ENCODE results near the gene TMTC3. TPM values are rescaled to one million over a fixed set of nuclear protein-coding genes. Genes with fewer than 3 reads are reported as not detected.
"Not testable (repeated sequence)": the region's sequence is repeated elsewhere in the genome, so short reads cannot be mapped to it uniquely, and the experiment has no call there.

TMTC3 gene
- total and polyA plus RNA-seq, 2 of the 8 experiments (the other 6 are each of a cell fraction or from before 2014, with no cell fraction given): 7.0 to 45.1 TPM

DNA sequence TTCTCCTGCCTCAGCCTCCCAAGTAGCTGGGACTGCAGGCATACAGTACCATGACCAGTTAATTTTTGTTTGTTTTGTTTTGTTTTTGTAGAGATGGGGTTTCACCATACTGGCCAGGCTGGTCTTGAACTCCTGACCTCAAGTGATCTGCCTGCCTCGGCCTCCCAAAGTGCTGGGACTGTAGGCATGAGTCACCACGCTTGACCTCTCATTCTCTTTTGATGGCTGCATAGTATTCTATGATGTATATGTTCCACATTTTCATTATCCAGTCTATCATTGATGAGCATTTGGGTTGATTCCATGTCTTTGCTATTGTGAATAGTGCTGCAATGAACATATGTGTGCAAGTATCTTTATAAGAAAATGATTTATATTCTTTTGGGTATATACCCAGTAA, 8.9 kb upstream of the TMTC3 start:
- not testable (repeated sequence) for H3K23me2 ChIP-seq (ENCODE audit: low read depth, low read length); H3K9ac ChIP-seq (replicated peaks in 1 of 4; ENCODE audit: extremely low read depth in 1 of 4, low read depth in 3 of 4, low read length in 3 of 4); H4K5ac ChIP-seq (ENCODE audit: insufficient read length, low read depth, low read length); DNase-seq (ENCODE audit: low read depth in 1 of 2, low spot score in 2 of 2); H3K18ac ChIP-seq (ENCODE audit: extremely low read depth, low read length); H3K14ac ChIP-seq (ENCODE audit: insufficient read length); H3K4me3 ChIP-seq (ENCODE audit: extremely low read depth in 1 of 4, insufficient read depth in 2 of 4, low read depth in 3 of 4, low read length in 4 of 4); H3K4me1 ChIP-seq (replicated peaks in 1 of 4; ENCODE audit: control insufficient read depth in 3 of 4, insufficient read depth in 4 of 4, low read length in 3 of 4); H2AFZ ChIP-seq (ENCODE audit: low read length); H4K8ac ChIP-seq (ENCODE audit: extremely low read depth, insufficient read depth, low read length); H3K79me1 ChIP-seq (ENCODE audit: low read depth, low read length); H4K91ac ChIP-seq (replicated peaks; ENCODE audit: insufficient read length, low read length); H2BK20ac ChIP-seq (ENCODE audit: low read length); H3K23ac ChIP-seq (ENCODE audit: insufficient read length); H2BK15ac ChIP-seq (ENCODE audit: low read length); H2BK12ac ChIP-seq (ENCODE audit: low read depth, low read length); H3K4me2 ChIP-seq (ENCODE audit: insufficient read depth in 1 of 2, low read depth in 2 of 2, low read length in 2 of 2); H3K9me3 ChIP-seq (ENCODE audit: insufficient read depth in 2 of 2, low read depth in 1 of 2, low read length in 1 of 2); FAIRE-seq; H3K79me2 ChIP-seq (ENCODE audit: control insufficient read depth in 1 of 2, insufficient read depth in 2 of 2, low read length in 2 of 2); H2BK120ac ChIP-seq (replicated peaks; ENCODE audit: low read depth, low read length); H3K36me3 ChIP-seq (ENCODE audit: control insufficient read depth in 2 of 4, insufficient read depth in 4 of 4, low read length in 3 of 4); H3K27me3 ChIP-seq (replicated peaks in 1 of 4; ENCODE audit: control insufficient read depth in 3 of 4, extremely low read depth in 1 of 4, insufficient read depth in 3 of 4, low read length in 3 of 4); H2AK5ac ChIP-seq (ENCODE audit: low read depth, low read length); H3K56ac ChIP-seq (replicated peaks; ENCODE audit: insufficient read length, low read depth, low read length); H3K27ac ChIP-seq (ENCODE audit: low read depth, low read length); H2BK5ac ChIP-seq (ENCODE audit: low read depth, low read length); H4K20me1 ChIP-seq (replicated peaks in 1 of 2; ENCODE audit: control insufficient read depth in 1 of 2, insufficient read depth in 2 of 2, low read length in 2 of 2); H3K4ac ChIP-seq (replicated peaks; ENCODE audit: insufficient read length, low read depth, low read length)
- ChIA-PET CTCF (ENCODE audit: partially characterized antibody) (interaction anchor here (1.6 kb wide), 1 partner anchor 13 kb away, joined by 3 read pairs; no protein-coding TSS in a partner anchor), POLR2A (ENCODE audit: partially characterized antibody) (interaction anchor here (0.5 kb wide), 1 partner anchor 491 kb away, joined by 3 read pairs; no protein-coding TSS in a partner anchor)
- WGBS, 2 experiments (ENCODE audit: extremely low coverage in 1 of 2, insufficient coverage in 1 of 2, insufficient read length in 1 of 2, insufficient replicate concordance in 2 of 2, low coverage in 1 of 2, low lambda C conversion rate in 2 of 2, missing lambda C conversion rate in 1 of 2): 85% methylated on average over 2 of the region's 2 CpGs; no CpG with 5 or more reads in 1 of the 2 experiments

GRCh38 chr12:88139711-88140110, 2.4 kb upstream of the TMTC3 start:
- H3K23ac ChIP-seq (ENCODE audit: insufficient read length); H3K4me3 ChIP-seq (ENCODE audit: extremely low read depth in 1 of 4, insufficient read depth in 2 of 4, low read depth in 3 of 4, low read length in 4 of 4); H4K8ac ChIP-seq (ENCODE audit: extremely low read depth, insufficient read depth, low read length); H3K79me1 ChIP-seq (ENCODE audit: low read depth, low read length); H2AK5ac ChIP-seq (ENCODE audit: low read depth, low read length); H3K9me3 ChIP-seq (ENCODE audit: insufficient read depth in 2 of 2, low read depth in 1 of 2, low read length in 1 of 2); H3K4ac ChIP-seq (replicated peaks; ENCODE audit: insufficient read length, low read depth, low read length); H3K56ac ChIP-seq (replicated peaks; ENCODE audit: insufficient read length, low read depth, low read length); H3K14ac ChIP-seq (ENCODE audit: insufficient read length); H2BK20ac ChIP-seq (ENCODE audit: low read length); H4K91ac ChIP-seq (replicated peaks; ENCODE audit: insufficient read length, low read length); FAIRE-seq; H3K27ac ChIP-seq (ENCODE audit: low read depth, low read length); H4K20me1 ChIP-seq (replicated peaks in 1 of 2; ENCODE audit: control insufficient read depth in 1 of 2, insufficient read depth in 2 of 2, low read length in 2 of 2); H2BK15ac ChIP-seq (ENCODE audit: low read length); H2BK120ac ChIP-seq (replicated peaks; ENCODE audit: low read depth, low read length); H2BK12ac ChIP-seq (ENCODE audit: low read depth, low read length); H2AFZ ChIP-seq (ENCODE audit: low read length); H3K9ac ChIP-seq (replicated peaks in 1 of 4; ENCODE audit: extremely low read depth in 1 of 4, low read depth in 3 of 4, low read length in 3 of 4); POLR2A ChIA-PET (ENCODE audit: partially characterized antibody); DNase-seq (ENCODE audit: low read depth in 1 of 2, low spot score in 2 of 2); H3K27me3 ChIP-seq (replicated peaks in 1 of 4; ENCODE audit: control insufficient read depth in 3 of 4, extremely low read depth in 1 of 4, insufficient read depth in 3 of 4, low read length in 3 of 4); H3K23me2 ChIP-seq (ENCODE audit: low read depth, low read length); H2BK5ac ChIP-seq (ENCODE audit: low read depth, low read length); CTCF ChIA-PET (ENCODE audit: partially characterized antibody); H3K4me2 ChIP-seq (ENCODE audit: insufficient read depth in 1 of 2, low read depth in 2 of 2, low read length in 2 of 2); H3K36me3 ChIP-seq (ENCODE audit: control insufficient read depth in 2 of 4, insufficient read depth in 4 of 4, low read length in 3 of 4); H4K5ac ChIP-seq (ENCODE audit: insufficient read length, low read depth, low read length); H3K18ac ChIP-seq (ENCODE audit: extremely low read depth, low read length): not testable (repeated sequence)
- 97% methylated on average over 4 of the region's 4 CpGs; no CpG with 5 or more reads in 1 of the 2 experiments for WGBS, 2 experiments (ENCODE audit: extremely low coverage in 1 of 2, insufficient coverage in 1 of 2, insufficient read length in 1 of 2, insufficient replicate concordance in 2 of 2, low coverage in 1 of 2, low lambda C conversion rate in 2 of 2, missing lambda C conversion rate in 1 of 2)
- peaks cover 0 to 21% of the 10 kb centered on the region in 2 experiments; a peak in 2 of 4 replicates for H3K79me2 ChIP-seq (ENCODE audit: control insufficient read depth in 1 of 2, insufficient read depth in 2 of 2, low read length in 2 of 2)
- H3K4me1 ChIP-seq (replicated peaks in 1 of 4; ENCODE audit: control insufficient read depth in 3 of 4, insufficient read depth in 4 of 4, low read length in 3 of 4): peaks cover 0 to 13% (median 4%) of the 10 kb centered on the region in 4 experiments; a peak in 5 of 7 replicates

Measured in H1 (cell line).